ENCODE measurements around the gene KBTBD3.

DNA sequence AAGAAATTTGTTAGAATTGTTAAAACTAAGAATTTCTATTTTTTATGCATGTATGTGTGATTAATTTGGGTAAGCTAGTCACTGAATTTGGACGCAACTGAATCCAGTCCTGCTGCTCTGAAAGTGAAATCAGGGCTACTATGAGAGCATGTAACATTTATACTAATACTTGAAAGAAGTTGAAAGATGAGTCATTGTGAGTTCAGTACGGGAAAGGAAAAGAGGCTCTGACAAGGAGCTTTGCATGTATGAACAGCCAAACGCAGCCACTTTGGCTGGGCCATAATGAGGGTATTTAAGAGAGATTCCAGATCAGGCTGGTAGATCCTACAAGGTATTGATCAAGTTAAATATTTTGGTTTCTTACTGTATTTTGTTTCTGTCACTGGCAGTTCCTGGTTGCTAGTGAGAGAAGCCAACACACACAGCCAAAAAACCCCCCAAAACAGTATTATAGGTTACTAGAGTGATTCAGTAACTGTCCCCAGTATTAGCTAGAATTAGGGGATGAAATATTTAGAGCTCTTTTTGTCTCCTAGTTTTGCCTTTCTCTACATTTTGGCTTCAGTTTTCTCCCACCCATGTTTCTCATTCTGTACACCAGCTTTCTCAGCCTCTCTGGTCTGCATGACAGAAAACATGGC lies 14.5 kb upstream of the KBTBD3 start:
- TF ChIP-seq, protein P1, sequence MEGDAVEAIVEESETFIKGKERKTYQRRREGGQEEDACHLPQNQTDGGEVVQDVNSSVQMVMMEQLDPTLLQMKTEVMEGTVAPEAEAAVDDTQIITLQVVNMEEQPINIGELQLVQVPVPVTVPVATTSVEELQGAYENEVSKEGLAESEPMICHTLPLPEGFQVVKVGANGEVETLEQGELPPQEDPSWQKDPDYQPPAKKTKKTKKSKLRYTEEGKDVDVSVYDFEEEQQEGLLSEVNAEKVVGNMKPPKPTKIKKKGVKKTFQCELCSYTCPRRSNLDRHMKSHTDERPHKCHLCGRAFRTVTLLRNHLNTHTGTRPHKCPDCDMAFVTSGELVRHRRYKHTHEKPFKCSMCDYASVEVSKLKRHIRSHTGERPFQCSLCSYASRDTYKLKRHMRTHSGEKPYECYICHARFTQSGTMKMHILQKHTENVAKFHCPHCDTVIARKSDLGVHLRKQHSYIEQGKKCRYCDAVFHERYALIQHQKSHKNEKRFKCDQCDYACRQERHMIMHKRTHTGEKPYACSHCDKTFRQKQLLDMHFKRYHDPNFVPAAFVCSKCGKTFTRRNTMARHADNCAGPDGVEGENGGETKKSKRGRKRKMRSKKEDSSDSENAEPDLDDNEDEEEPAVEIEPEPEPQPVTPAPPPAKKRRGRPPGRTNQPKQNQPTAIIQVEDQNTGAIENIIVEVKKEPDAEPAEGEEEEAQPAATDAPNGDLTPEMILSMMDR (IDR thresholded peaks at IDR 0.05 in 4 of 5, conservative IDR thresholded peaks at IDR 0.05 in 1 of 5), result no peak
- no peak for TF ChIP-seq POLR2A (IDR thresholded peaks at IDR 0.05)

All from gastrocnemius medialis (tissue), 4 donors.